Adipocyte (in vitro differentiated cells): Measurements from ENCODE around the gene LRRK1.

Experiments
- DNase-seq: peaks from one replicate; pipeline ENCODE4 v3.0.0-alpha.2; 2015; ENCODE audit warnings: low read depth
- H3K27me3 ChIP-seq: replicated peaks from 2 replicates; pipeline ENCODE4 v1.7.0; 2013; ENCODE audit warnings: mild to moderate bottlenecking, low read length, moderate library complexity; ENCODE audit not compliant: control insufficient read depth, insufficient read depth
- H3K36me3 ChIP-seq: 2 replicates; pipeline ENCODE4 v1.7.0; 2013; ENCODE audit warnings: low read length, mild to moderate bottlenecking, moderate library complexity; ENCODE audit not compliant: control insufficient read depth, insufficient read depth, severe bottlenecking
- H3K4me1 ChIP-seq: 2 replicates; pipeline ENCODE4 v1.7.0; 2013; ENCODE audit warnings: mild to moderate bottlenecking, low read length, moderate library complexity; ENCODE audit not compliant: control insufficient read depth, insufficient read depth
- H3K4me3 ChIP-seq: 2 replicates; pipeline ENCODE4 v1.7.0; 2013; ENCODE audit warnings: mild to moderate bottlenecking, low read length, moderate library complexity
- H3K9ac ChIP-seq: 2 replicates; pipeline ENCODE4 v1.7.0; 2013; ENCODE audit warnings: mild to moderate bottlenecking, low read length, moderate library complexity
- H3K9me3 ChIP-seq: 2 replicates; pipeline ENCODE4 v1.7.0; 2013; ENCODE audit warnings: mild to moderate bottlenecking, low read length, moderate library complexity; ENCODE audit not compliant: control insufficient read depth

LRRK1 gene

GRCh38 chr15:101028772-101029438, 109.7 kb downstream of the LRRK1 start:
- DNase-seq = no peak

DNA sequence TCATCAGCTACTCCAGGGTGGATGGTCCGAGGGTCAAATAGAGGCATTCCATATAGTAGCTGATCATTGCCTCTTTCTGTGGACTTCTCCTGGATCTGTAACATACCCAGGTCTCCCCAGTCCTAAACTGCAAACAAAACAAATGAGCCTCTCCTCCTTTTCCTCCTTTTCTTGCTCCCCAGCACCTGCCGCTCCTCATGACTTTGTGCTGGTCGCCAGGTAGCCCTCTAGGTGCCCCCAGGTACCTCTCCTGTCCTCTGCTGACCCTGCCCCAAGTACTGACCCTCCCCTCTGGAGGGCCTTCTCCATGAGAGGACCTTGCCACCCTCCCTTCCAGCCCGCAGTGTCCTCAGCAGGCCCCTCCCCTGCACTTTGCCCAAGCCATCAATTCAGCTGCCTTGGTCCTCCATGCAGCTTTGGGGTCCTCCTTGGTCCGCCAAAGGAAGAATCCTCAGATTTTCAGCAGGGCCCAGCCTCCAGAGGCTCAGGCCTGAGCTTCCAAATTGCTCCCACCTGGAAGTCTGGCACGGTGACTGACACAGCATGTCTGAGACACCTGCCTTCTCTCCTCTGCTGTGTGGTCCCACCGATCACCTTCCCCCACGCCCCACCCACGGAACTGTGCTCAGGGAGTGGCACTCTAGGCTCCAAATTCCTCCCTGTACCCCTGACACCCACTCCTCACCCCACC, 111.0 kb downstream of the LRRK1 start:
- Histone ChIP-seq H3K27me3 (no peaks in the 10 kb centered on the region), H3K4me3 (no peak overlapping the region)
- no peak for DNase-seq

More at GRCh38 chr15:101028772-101029438, 109.7 kb downstream of the LRRK1 start:
- no peaks in the 10 kb centered on the region for H3K27me3 ChIP-seq
- peaks cover 50% of the 10 kb centered on the region for H3K36me3 ChIP-seq
- no peaks in the 10 kb centered on the region for H3K9me3 ChIP-seq
- H3K4me3 ChIP-seq = no peak overlapping the region
- no peak overlapping the region for H3K9ac ChIP-seq
- peaks cover 6% of the 10 kb centered on the region for H3K4me1 ChIP-seq

GRCh38 chr15:101031213-101031612, 112.1 kb downstream of the LRRK1 start:
- H3K9ac ChIP-seq = no peak overlapping the region
- DNase-seq = peak; percentile 19
- H3K4me1 ChIP-seq = peaks cover 4% of the 10 kb centered on the region

More for the DNA sequence above, 111.0 kb downstream of the LRRK1 start:
- H3K36me3 ChIP-seq = peaks cover 47% of the 10 kb centered on the region
- H3K4me1 ChIP-seq = peaks cover 4% of the 10 kb centered on the region
- no peak overlapping the region for H3K9ac ChIP-seq
- peaks cover 8% of the 10 kb centered on the region for H3K9me3 ChIP-seq

DNA sequence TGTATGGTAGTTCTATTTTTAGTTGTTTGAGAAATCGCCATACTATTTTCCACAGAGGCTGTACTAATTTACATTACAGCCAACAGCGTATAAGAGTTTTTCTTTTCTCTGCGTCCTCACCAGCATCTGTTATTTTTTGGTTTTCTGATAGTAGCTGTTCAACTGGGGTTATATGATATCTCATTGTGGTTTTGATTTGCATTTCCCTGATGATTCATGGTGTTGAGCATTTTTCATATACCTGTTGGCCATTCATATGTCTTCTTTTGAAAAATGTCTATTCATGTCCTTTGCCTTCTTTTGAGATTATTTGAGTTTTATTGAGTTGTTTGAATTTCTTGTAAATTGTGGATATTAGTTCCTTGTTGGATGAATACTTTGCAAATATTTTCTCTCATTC, 114.6 kb downstream of the LRRK1 start:
- Histone ChIP-seq H3K36me3 (peaks cover 23% of the 10 kb centered on the region), H3K9ac (no peak overlapping the region), H3K9me3 (peaks cover 11% of the 10 kb centered on the region), H3K27me3 (no peaks in the 10 kb centered on the region), H3K4me3 (no peak overlapping the region), H3K4me1 (no peaks in the 10 kb centered on the region)
- no peak for DNase-seq

More at GRCh38 chr15:101031213-101031612, 112.1 kb downstream of the LRRK1 start:
- H3K36me3 ChIP-seq = peaks cover 41% of the 10 kb centered on the region
- no peaks in the 10 kb centered on the region for H3K27me3 ChIP-seq
- peaks cover 11% of the 10 kb centered on the region for H3K9me3 ChIP-seq
- H3K4me3 ChIP-seq = no peak overlapping the region

DNA sequence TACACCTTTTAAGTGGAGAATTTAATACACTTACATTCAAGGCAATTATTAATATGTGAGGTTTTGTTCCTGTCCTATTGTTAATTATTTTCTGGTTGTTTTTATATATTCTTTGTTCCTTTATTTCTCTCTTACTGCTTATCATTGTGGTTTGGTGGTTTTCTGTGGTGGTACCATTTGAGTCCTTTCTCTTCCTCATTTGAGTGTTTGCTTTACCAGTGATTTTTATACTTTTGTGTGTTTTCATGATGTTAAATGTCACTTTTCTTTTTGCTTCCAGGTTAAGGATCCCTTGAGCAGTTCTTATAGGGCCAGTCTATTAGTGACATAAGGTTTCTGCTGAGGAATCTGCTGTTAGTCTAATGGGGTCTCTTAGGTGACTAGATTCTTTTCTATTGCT, 116.5 kb downstream of the LRRK1 start:
- H3K9me3 ChIP-seq = peaks cover 11% of the 10 kb centered on the region
- H3K4me3 ChIP-seq = no peak overlapping the region
- H3K9ac ChIP-seq = no peak overlapping the region
- peaks cover 18% of the 10 kb centered on the region for H3K36me3 ChIP-seq
- no peaks in the 10 kb centered on the region for H3K27me3 ChIP-seq
- DNase-seq = no peak
- no peaks in the 10 kb centered on the region for H3K4me1 ChIP-seq

GRCh38 chr15:101036189-101036588, 117.0 kb downstream of the LRRK1 start:
- no peak overlapping the region for H3K4me3 ChIP-seq
- no peaks in the 10 kb centered on the region for H3K4me1 ChIP-seq
- H3K36me3 ChIP-seq = peaks cover 14% of the 10 kb centered on the region
- no peak for DNase-seq
- no peaks in the 10 kb centered on the region for H3K27me3 ChIP-seq
- no peak overlapping the region for H3K9ac ChIP-seq
- H3K9me3 ChIP-seq = peaks cover 17% of the 10 kb centered on the region

DNA sequence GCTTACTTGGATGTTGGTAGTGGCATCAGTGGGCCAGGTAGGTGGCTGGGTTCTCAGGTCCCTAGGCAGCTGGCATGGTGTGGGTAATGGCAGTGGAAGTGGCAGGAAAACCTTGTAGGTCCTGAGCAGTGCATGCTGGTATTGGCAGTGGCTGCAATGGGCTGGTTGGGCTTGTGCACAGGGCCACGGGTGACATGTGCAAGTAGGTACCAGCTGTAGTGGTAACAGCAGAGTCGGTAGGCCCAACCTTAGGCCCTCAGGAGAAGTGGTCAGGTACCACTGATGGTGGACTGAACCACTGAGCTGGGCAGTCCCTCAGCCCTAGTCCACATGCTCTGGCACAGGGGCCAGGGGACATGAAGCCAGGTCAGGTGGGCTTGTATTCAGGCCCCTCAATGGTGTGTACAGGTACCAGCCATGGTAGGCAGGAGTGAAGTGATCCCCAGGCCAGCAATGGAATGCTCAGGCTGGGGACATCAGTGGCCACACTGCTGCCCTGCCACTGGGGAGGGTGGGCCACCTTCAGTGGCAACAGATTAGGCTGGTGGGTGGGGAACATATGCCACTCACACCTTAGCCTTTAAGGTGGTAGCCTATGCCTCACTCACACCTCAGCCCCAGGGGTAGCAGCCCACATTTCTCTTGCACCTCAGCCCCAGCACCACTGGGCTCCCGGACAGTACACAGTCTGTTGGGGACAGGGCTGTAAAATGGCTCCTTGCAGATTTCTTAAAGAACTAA, 118.1 kb downstream of the LRRK1 start:
- DNase-seq = no peak
- H3K27me3 ChIP-seq = no peaks in the 10 kb centered on the region
- H3K4me3 ChIP-seq = no peak overlapping the region
- H3K9me3 ChIP-seq = peaks cover 21% of the 10 kb centered on the region
- H3K36me3 ChIP-seq = peaks cover 20% of the 10 kb centered on the region
- H3K4me1 ChIP-seq = no peaks in the 10 kb centered on the region
- H3K9ac ChIP-seq = no peak overlapping the region

DNA sequence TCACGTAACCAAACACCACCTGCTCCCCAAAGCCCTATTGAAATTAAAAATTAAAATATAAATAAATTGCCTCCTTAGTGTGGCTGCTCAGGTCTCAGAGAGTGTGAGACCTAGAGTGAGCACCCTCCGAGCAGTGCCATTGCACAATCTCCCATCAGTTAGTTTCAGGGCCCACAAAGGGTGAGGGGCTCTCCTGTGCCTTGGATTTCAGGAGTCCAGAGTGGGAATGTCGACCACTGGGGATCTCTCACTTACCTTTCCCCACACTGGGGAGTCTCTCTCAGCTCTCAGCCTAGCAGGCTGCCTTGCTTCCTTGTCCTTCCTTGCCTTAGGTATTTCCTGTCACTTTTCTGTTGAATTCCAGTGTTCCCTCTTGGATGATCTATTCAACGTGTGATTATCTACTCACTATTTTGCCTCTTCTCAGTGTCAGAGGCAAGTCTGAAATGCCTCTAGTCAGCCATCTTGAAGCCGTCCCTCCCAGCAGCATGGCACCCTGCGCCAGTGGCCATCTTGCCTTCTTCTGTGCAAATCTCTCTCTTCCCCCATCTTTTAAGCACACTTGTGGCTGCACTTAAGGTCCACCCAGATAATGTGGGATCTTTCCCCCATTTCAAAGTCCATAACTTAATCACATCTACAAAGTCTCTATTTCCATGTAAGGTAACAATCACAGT, 119.3 kb downstream of the LRRK1 start:
- no peak for DNase-seq
- H3K36me3 ChIP-seq = peaks cover 27% of the 10 kb centered on the region
- H3K9ac ChIP-seq = no peak overlapping the region
- H3K4me3 ChIP-seq = no peak overlapping the region
- H3K9me3 ChIP-seq = peaks cover 21% of the 10 kb centered on the region
- H3K4me1 ChIP-seq = no peaks in the 10 kb centered on the region
- H3K27me3 ChIP-seq = no peaks in the 10 kb centered on the region

- Histone ChIP-seq H3K9ac (no peak overlapping the region), H3K9me3 (peaks cover 17% of the 10 kb centered on the region), H3K4me1 (no peaks in the 10 kb centered on the region), H3K4me3 (no peak overlapping the region), H3K36me3 (peaks cover 35% of the 10 kb centered on the region), H3K27me3 (no peaks in the 10 kb centered on the region)
- no peak for DNase-seq
These were observed 120.3 kb downstream of the LRRK1 start for GRCh38 chr15:101039461-101039860.

DNA sequence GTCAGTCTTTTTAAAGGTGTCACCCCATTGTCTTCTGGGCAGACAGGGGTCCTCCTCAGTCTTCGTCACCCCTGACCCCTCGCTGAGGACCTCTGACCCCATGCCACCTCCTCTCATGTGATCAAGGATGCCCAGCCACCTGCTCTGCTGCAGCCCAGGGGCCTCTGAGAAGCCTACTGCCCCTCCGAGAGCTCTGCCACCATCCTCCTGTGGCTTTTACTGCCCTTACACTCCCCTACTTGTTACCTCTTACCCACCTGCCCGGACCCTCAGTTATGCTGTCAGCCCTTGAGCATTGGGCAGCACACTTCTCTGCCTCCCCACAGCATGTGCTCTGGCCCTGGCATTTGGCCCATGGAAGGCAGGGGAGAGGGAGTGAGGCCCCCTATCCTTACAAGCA, 123.2 kb downstream of the LRRK1 start:
- H3K36me3 ChIP-seq = peaks cover 44% of the 10 kb centered on the region
- H3K4me1 ChIP-seq = no peaks in the 10 kb centered on the region
- peaks cover 10% of the 10 kb centered on the region for H3K9me3 ChIP-seq
- no peak overlapping the region for H3K4me3 ChIP-seq
- H3K27me3 ChIP-seq = no peaks in the 10 kb centered on the region
- H3K9ac ChIP-seq = no peak overlapping the region
- DNase-seq = no peak

GRCh38 chr15:101043011-101043410, 123.9 kb downstream of the LRRK1 start:
- Histone ChIP-seq H3K9me3 (peaks cover 10% of the 10 kb centered on the region), H3K27me3 (no peaks in the 10 kb centered on the region), H3K36me3 (peaks cover 44% of the 10 kb centered on the region), H3K4me3 (no peak overlapping the region), H3K9ac (no peak overlapping the region), H3K4me1 (no peaks in the 10 kb centered on the region)
- DNase-seq = no peak
